22Rv1 (cell line): ENCODE data around the gene NFATC1.

Experiments
- H3K27ac ChIP-seq: fragments of 450-650 bp; 2 replicates; pipeline ENCODE4 v1.5.1; 2017
- CTCF ChIP-seq: fragments of 450-650 bp; IDR thresholded peaks from 2 replicates; pipeline ENCODE4 v1.5.1; 2017; ENCODE audit warnings: mild to moderate bottlenecking
- ZFX ChIP-seq: fragments of 450-650 bp; IDR thresholded peaks from 2 replicates; pipeline ENCODE4 v1.6.1; 2017; ENCODE audit warnings: antibody characterized with exemption, borderline replicate concordance

NFATC1 gene

GRCh38 chr18:79420033-79420745, 24.5 kb downstream of the NFATC1 start:
- no peak for TF ChIP-seq ZFX
- no peak for TF ChIP-seq CTCF

GRCh38 chr18:79421275-79421857, 25.6 kb downstream of the NFATC1 start:
- no peak overlapping the region for H3K27ac ChIP-seq
- TF ChIP-seq CTCF (no peak), ZFX (no peak)

More at GRCh38 chr18:79420033-79420745, 24.5 kb downstream of the NFATC1 start:
- no peak overlapping the region for H3K27ac ChIP-seq

- TF ChIP-seq ZFX (no peak), CTCF (no peak)
- H3K27ac ChIP-seq = no peak overlapping the region
These were observed 26.5 kb downstream of the NFATC1 start for GRCh38 chr18:79422022-79422782.

GRCh38 chr18:79422783-79423165, 27.0 kb downstream of the NFATC1 start:
- TF ChIP-seq ZFX = no peak
- TF ChIP-seq CTCF = no peak
- H3K27ac ChIP-seq = no peak overlapping the region

- no peak overlapping the region for H3K27ac ChIP-seq
- TF ChIP-seq CTCF (no peak), ZFX (no peak)
These were observed 27.7 kb downstream of the NFATC1 start for GRCh38 chr18:79423211-79424007.

GRCh38 chr18:79424008-79424565, 28.4 kb downstream of the NFATC1 start:
- no peak overlapping the region for H3K27ac ChIP-seq
- TF ChIP-seq ZFX = no peak
- no peak for TF ChIP-seq CTCF
